HCT116 (cell line): Measurements from ENCODE around the gene OSBPL5. TPM values are rescaled to one million over a fixed set of nuclear protein-coding genes. Genes with fewer than 3 reads are reported as not detected.

Experiments
- ATAC-seq: fragments of 200-7000 bp; cut with Tn5 transposase; 2 replicates; pipeline ENCODE4 v1.9.1; 2020; ENCODE audit warnings: mild to moderate bottlenecking, moderate library complexity
- BruUV-seq: library from RNA; stranded (reverse); fragments of 400-500 nt; replicated peaks from 2 replicates; lab custom pipeline; 2021; lab: Mats Ljungman, UMichigan
- CTCF ChIA-PET: fragments of 300-600 bp; sonication (Branson Sonifier 250); formaldehyde crosslinking; loops from one replicate; lab custom pipeline; 2021; ENCODE audit warnings: antibody characterized with exemption; lab: Charles Lee
- POLR2A ChIA-PET: fragments of 300-600, 350-600 bp; sonication (Branson Sonifier 250); formaldehyde crosslinking; loops from one replicate; lab custom pipeline; 2021; ENCODE audit warnings: antibody characterized with exemption; lab: Charles Lee
- RAD21 ChIA-PET, 2 experiments: fragments of 300-600 bp; sonication (Branson Sonifier 250); formaldehyde crosslinking; loops; one replicate each; lab custom pipeline; 2023; ENCODE audit warnings: low total read pairs in 2 of 2; ENCODE audit not compliant: uncharacterized antibody in 2 of 2, unreplicated experiment in 2 of 2, low non-redundant PET in 1 of 2; lab: Charles Lee
- DNase-seq: peaks from one replicate; pipeline ENCODE4 v3.0.0-alpha.2; 2010; ENCODE audit warnings: low read depth, low spot score
- H2AFZ ChIP-seq: fragments of 200-600 bp; shearing (Covaris generic), sonication (generic); 2 replicates; pipeline ENCODE4 v1.6.1; 2017; ENCODE audit warnings: low read depth, mixed run types, mixed read lengths, antibody characterized with exemption, low read length; ENCODE audit not compliant: poor library complexity, severe bottlenecking
- H3K27ac ChIP-seq: 2 replicates; pipeline ENCODE4 v1.5.1; 2012; ENCODE audit warnings: low read depth, low read length
- H3K27me3 ChIP-seq: fragments of 200-600 bp; sonication (generic); 2 replicates; pipeline ENCODE4 v1.6.1; 2016; ENCODE audit warnings: mixed run types, low read length, mixed read lengths; ENCODE audit not compliant: insufficient read depth
- H3K36me3 ChIP-seq, 2 experiments: fragments of 200-500 bp in 1 of 2; fragments of 200-600 bp in 1 of 2; sonication (Bioruptor generic) in 1 of 2; sonication (generic) in 1 of 2; 2 replicates each; pipeline versions ENCODE4 v1.5.1 to v1.6.1; 2014 to 2016; ENCODE audit warnings: low read length in 2 of 2, inconsistent platforms in 1 of 2, mixed read lengths in 1 of 2, mixed run types in 1 of 2; ENCODE audit not compliant: insufficient read depth in 2 of 2, control insufficient read depth in 1 of 2
- H3K4me1 ChIP-seq, 2 experiments: fragments of 200-600 bp in 1 of 2; sonication (generic) in 1 of 2; 2 replicates each; pipeline versions ENCODE4 v1.5.1 to v1.6.1; 2012 to 2017; ENCODE audit warnings: low read length in 2 of 2, inconsistent platforms in 1 of 2, mild to moderate bottlenecking in 1 of 2, mixed read lengths in 1 of 2, mixed run types in 1 of 2, moderate library complexity in 1 of 2; ENCODE audit not compliant: insufficient read depth in 2 of 2, control insufficient read depth in 1 of 2
- H3K4me2 ChIP-seq: fragments of 200-600 bp; sonication (generic); 2 replicates; pipeline ENCODE4 v1.6.1; 2017; ENCODE audit warnings: mixed run types, low read length, mixed read lengths
- H3K4me3 ChIP-seq, 2 experiments: fragments of 200-600 bp in 1 of 2; sonication (generic) in 1 of 2; replicated peaks in 1 of 2; 2 replicates each; pipeline ENCODE4 v1.5.1; 2011 to 2016; ENCODE audit warnings: low read length in 2 of 2, control low read depth in 1 of 2, low read depth in 1 of 2, mild to moderate bottlenecking in 1 of 2, mixed read lengths in 1 of 2, mixed run types in 1 of 2
- H3K79me2 ChIP-seq: fragments of 200-600 bp; sonication (generic); 2 replicates; pipeline ENCODE4 v1.6.1; 2017; ENCODE audit warnings: mild to moderate bottlenecking, mixed run types, low read length, moderate library complexity, mixed read lengths; ENCODE audit not compliant: insufficient read depth
- H3K9ac ChIP-seq: fragments of 200-600 bp; sonication (generic); 2 replicates; pipeline ENCODE4 v1.6.1; 2016; ENCODE audit warnings: low read length, mixed read lengths
- H3K9me2 ChIP-seq: fragments of 200-600 bp; sonication (generic), shearing (Covaris generic); 2 replicates; pipeline ENCODE4 v1.6.1; 2017; ENCODE audit warnings: mixed run types, mild to moderate bottlenecking, moderate library complexity; ENCODE audit not compliant: insufficient read depth
- H3K9me3 ChIP-seq, 2 experiments: fragments of 200-500 bp in 1 of 2; fragments of 200-600 bp in 1 of 2; sonication (Bioruptor generic) in 1 of 2; sonication (generic) in 1 of 2; 2 replicates each; pipeline ENCODE4 v1.6.1; 2014 to 2017; ENCODE audit warnings: low read length in 2 of 2, mixed read lengths in 2 of 2, inconsistent platforms in 1 of 2, low read depth in 1 of 2, mild to moderate bottlenecking in 1 of 2, mixed run types in 1 of 2, moderate library complexity in 1 of 2; ENCODE audit not compliant: control insufficient read depth in 1 of 2, insufficient read depth in 1 of 2
- H4K20me1 ChIP-seq: fragments of 200-600 bp; sonication (generic), shearing (Covaris generic); 2 replicates; pipeline ENCODE4 v1.6.1; 2017; ENCODE audit warnings: mixed run types, mild to moderate bottlenecking, moderate library complexity; ENCODE audit not compliant: insufficient read depth
- CBX3 ChIP-seq: IDR thresholded peaks from 2 replicates; pipeline ENCODE4 v1.6.1; 2012; ENCODE audit warnings: low read depth
- CTCF ChIP-seq, 3 experiments: fragments of 200-600 bp in 1 of 3; sonication (generic) in 1 of 3; IDR thresholded peaks in 2 of 3; conservative IDR thresholded peaks in 1 of 3; 2 replicates each; pipeline ENCODE4 v1.5.1; 2012 to 2017; ENCODE audit warnings: low read depth in 2 of 3, low read length in 2 of 3, antibody characterized with exemption in 1 of 3, borderline replicate concordance in 1 of 3, control low read depth in 1 of 3, mild to moderate bottlenecking in 1 of 3, mixed read lengths in 1 of 3, mixed run types in 1 of 3, moderate library complexity in 1 of 3; ENCODE audit not compliant: insufficient read depth in 1 of 3
- EGR1 ChIP-seq: IDR thresholded peaks from 2 replicates; pipeline ENCODE4 v1.6.1; 2012; ENCODE audit warnings: low read depth
- ELF1 ChIP-seq: IDR thresholded peaks from 2 replicates; pipeline ENCODE4 v1.6.1; 2012; ENCODE audit warnings: low read depth, borderline replicate concordance
- EZH2phosphoT487 ChIP-seq: fragments of 200-600 bp; IDR thresholded peaks from 2 replicates; pipeline ENCODE4 v1.6.1; 2018; ENCODE audit warnings: antibody characterized with exemption, borderline replicate concordance
- FOSL1 ChIP-seq: IDR thresholded peaks from 2 replicates; pipeline ENCODE4 v1.6.1; 2012; ENCODE audit warnings: low read depth
- MAX ChIP-seq: IDR thresholded peaks from 2 replicates; pipeline ENCODE4 v1.6.1; 2012
- POLR2A ChIP-seq: IDR thresholded peaks from 2 replicates; pipeline ENCODE4 v1.7.0; 2011; ENCODE audit warnings: borderline replicate concordance; ENCODE audit not compliant: insufficient read depth, insufficient read length; ENCODE audit errors: extremely low read depth
- POLR2AphosphoS5 ChIP-seq: IDR thresholded peaks from 2 replicates; pipeline ENCODE4 v1.6.1; 2011; ENCODE audit warnings: mild to moderate bottlenecking, low read depth, low read length, moderate library complexity
- RAD21 ChIP-seq: IDR thresholded peaks from 2 replicates; pipeline ENCODE4 v1.6.1; 2012; ENCODE audit warnings: low read depth, mild to moderate bottlenecking
- SP1 ChIP-seq: IDR thresholded peaks from 2 replicates; pipeline ENCODE4 v1.6.1; 2012; ENCODE audit warnings: low read depth
- SRF ChIP-seq: IDR thresholded peaks from 2 replicates; pipeline ENCODE4 v1.6.1; 2012; ENCODE audit warnings: low read depth
- TCF7L2 ChIP-seq: IDR thresholded peaks from 2 replicates; pipeline ENCODE4 v1.7.0; 2011; ENCODE audit warnings: borderline replicate concordance, inconsistent platforms; ENCODE audit not compliant: insufficient read depth, insufficient read length; ENCODE audit errors: extremely low read depth
- YY1 ChIP-seq: IDR thresholded peaks from 2 replicates; pipeline ENCODE4 v1.6.1; 2011; ENCODE audit warnings: low read length, low read depth, moderate library complexity, mild to moderate bottlenecking; ENCODE audit not compliant: insufficient replicate concordance; ENCODE audit errors: extremely low read depth
- ZBTB33 ChIP-seq: IDR thresholded peaks from 2 replicates; pipeline ENCODE4 v1.6.1; 2011; ENCODE audit warnings: mild to moderate bottlenecking, low read length, moderate library complexity; ENCODE audit not compliant: insufficient replicate concordance; ENCODE audit errors: extremely low read depth
- ZFX ChIP-seq: fragments of 450-650 bp; IDR thresholded peaks from 2 replicates; pipeline ENCODE4 v1.6.1; 2017
- intact Hi-C: fragments of 100-400 bp; cut with micrococcal nuclease; formaldehyde crosslinking; loops from 2 replicates; pipeline ENCODE4 v1.10.0; 2022
- total RNA-seq: library from RNA; stranded (reverse); gene quantifications from one replicate; pipeline ENCODE4 v1.2.1, GENCODE V29; 2021; ENCODE audit not compliant: unreplicated experiment

OSBPL5 gene
- total RNA-seq, 1 experiment from 2014 or later, result 44.2 TPM

- TF ChIP-seq POLR2A (no peak), EZH2phosphoT487 (no peak), POLR2AphosphoS5 (no peak)
These were observed 17.9 kb downstream of the OSBPL5 start (continued) for GRCh38 chr11:3147257-3147619.

DNA sequence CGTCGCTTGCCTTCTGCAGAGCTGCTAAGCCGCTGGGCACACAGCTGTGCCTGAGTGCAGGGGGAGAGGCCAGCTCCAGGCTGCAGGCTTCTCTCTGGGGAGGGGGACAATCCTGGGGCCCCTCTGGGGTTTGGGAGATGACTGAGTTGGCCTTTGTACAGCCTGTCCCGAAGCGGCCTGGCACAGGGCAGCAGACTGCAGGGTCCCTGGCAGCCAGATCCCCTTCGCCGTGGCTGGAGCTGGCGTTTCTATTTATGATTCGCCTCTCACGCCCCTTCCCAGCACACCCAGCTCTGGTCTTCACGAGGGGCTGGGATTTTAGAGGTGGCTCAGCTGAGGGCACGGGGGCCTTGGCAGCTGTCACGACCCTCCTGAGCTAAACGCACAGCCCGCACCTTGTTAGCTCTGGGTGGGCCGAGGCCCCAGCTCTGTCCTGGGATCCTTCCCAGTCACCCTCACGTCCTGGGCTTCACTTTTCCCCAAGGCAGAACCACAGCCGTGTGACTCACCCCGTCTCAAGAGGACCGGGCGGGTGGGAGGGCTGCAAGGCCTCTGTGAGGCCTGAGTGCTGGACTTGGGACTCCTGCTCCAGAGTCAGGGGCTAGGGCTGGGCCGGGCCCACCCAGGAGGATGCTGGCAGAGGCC is 18.4 kb downstream of the OSBPL5 start:
- CTCF ChIA-PET, result no interaction called here

More for the DNA sequence above, 18.4 kb downstream of the OSBPL5 start:
- ChIA-PET POLR2A (no interaction called here), RAD21 (no interaction called here)
- no TSS peak for BruUV-seq
- DNase-seq (no peak), ATAC-seq (no peak)
- Histone ChIP-seq H3K4me1 (no peaks in the 10 kb centered on the region), H3K36me3 (no peaks in the 10 kb centered on the region; a peak in 1 of 4 replicates), H3K9me3 (no peaks in the 10 kb centered on the region), H3K79me2 (no peaks in the 10 kb centered on the region; the same call in 1 of the 2 replicates), H3K4me2 (no peak overlapping the region), H3K9me2 (no peaks in the 10 kb centered on the region), H3K4me3 (no peak overlapping the region), H3K27ac (no peak overlapping the region), H3K27me3 (no peaks in the 10 kb centered on the region), H4K20me1 (no peaks in the 10 kb centered on the region), H3K9ac (no peak overlapping the region), H2AFZ (no peak overlapping the region)
- TF ChIP-seq TCF7L2 (no peak), CTCF (IDR thresholded peaks at IDR 0.05 in 2 of 3, conservative IDR thresholded peaks at IDR 0.05 in 1 of 3; ENCODE audit: borderline replicate concordance in 1 of 3, insufficient read depth in 1 of 3, low read depth in 2 of 3, low read length in 2 of 3) (no peak), SP1 (no peak), POLR2AphosphoS5 (no peak), FOSL1 (no peak), RAD21 (no peak), MAX (no peak), ZFX (no peak), YY1 (no peak), EGR1 (no peak), SRF (no peak), ZBTB33 (no peak), ELF1 (no peak), CBX3 (no peak)
- intact Hi-C loops, result no loop called here
